HL-60 (cell line): ENCODE measurements around the gene TMEM165.

Source experiments
- DNase-seq, 2 experiments: peaks; one replicate each; pipeline ENCODE4 v3.0.0-alpha.2; 2010 to 2020; ENCODE audit warnings: low read depth in 1 of 2, low spot score in 1 of 2
- H3K27ac ChIP-seq: fragments of 250-450 bp; sonication (Bioruptor Pico); replicated peaks from 2 replicates; pipeline ENCODE4 v1.5.1; 2020; ENCODE audit warnings: mild to moderate bottlenecking, moderate library complexity
- H3K27me3 ChIP-seq: fragments of 250-450 bp; sonication (Bioruptor Pico); 2 replicates; pipeline ENCODE4 v1.5.1; 2021; ENCODE audit warnings: mild to moderate bottlenecking, moderate library complexity; ENCODE audit not compliant: insufficient read depth, poor library complexity, severe bottlenecking
- H3K4me3 ChIP-seq: replicated peaks from 2 replicates; pipeline ENCODE4 v1.5.1; 2011; ENCODE audit warnings: mild to moderate bottlenecking, control low read depth, low read length; ENCODE audit not compliant: insufficient read depth
- GABPA ChIP-seq: IDR thresholded peaks from 2 replicates; pipeline ENCODE4 v1.6.1; 2012; ENCODE audit warnings: low read depth
- POLR2AphosphoS5 ChIP-seq: IDR thresholded peaks from 2 replicates; pipeline ENCODE4 v1.6.1; 2012; ENCODE audit warnings: low read depth
- REST ChIP-seq: IDR thresholded peaks from 2 replicates; pipeline ENCODE4 v1.6.1; 2012; ENCODE audit warnings: low read depth; ENCODE audit not compliant: insufficient replicate concordance
- SPI1 ChIP-seq: IDR thresholded peaks from 2 replicates; pipeline ENCODE4 v1.6.1; 2012; ENCODE audit warnings: low read depth, mild to moderate bottlenecking, borderline replicate concordance
- TF ChIP-seq, protein P1 (sequence below): IDR thresholded peaks from one replicate; pipeline ENCODE4 v1.5.1; 2011; ENCODE audit warnings: low read length, control low read depth, inconsistent platforms; ENCODE audit not compliant: insufficient read depth

TMEM165 gene

DNA sequence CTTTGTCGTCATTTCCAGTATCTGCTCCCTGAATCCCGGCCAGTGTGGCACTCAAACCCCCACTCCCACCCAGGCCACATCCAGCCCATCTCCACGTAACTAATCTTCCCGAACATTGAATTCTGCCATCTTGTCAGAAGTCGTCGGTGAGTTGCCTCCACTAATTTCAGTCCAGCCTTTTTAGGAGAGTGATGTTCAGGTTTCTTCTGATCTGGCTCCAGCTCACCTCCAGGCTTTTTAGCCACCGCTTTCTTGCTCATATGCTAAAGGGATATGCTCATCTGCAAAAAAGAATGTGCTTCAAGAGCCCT lies 1.3 kb downstream of the TMEM165 start:
- H3K4me3 ChIP-seq, result peak overlapping the region; percentile 87
- peak in 1 of 2 experiments; percentile 6 for DNase-seq
- H3K27me3 ChIP-seq, result no peaks in the 10 kb centered on the region
- H3K27ac ChIP-seq, result peak overlapping the region; percentile 73
- TF ChIP-seq REST, result no peak
- no peak for TF ChIP-seq POLR2AphosphoS5
- TF ChIP-seq SPI1, result no peak
- TF ChIP-seq, protein P1, sequence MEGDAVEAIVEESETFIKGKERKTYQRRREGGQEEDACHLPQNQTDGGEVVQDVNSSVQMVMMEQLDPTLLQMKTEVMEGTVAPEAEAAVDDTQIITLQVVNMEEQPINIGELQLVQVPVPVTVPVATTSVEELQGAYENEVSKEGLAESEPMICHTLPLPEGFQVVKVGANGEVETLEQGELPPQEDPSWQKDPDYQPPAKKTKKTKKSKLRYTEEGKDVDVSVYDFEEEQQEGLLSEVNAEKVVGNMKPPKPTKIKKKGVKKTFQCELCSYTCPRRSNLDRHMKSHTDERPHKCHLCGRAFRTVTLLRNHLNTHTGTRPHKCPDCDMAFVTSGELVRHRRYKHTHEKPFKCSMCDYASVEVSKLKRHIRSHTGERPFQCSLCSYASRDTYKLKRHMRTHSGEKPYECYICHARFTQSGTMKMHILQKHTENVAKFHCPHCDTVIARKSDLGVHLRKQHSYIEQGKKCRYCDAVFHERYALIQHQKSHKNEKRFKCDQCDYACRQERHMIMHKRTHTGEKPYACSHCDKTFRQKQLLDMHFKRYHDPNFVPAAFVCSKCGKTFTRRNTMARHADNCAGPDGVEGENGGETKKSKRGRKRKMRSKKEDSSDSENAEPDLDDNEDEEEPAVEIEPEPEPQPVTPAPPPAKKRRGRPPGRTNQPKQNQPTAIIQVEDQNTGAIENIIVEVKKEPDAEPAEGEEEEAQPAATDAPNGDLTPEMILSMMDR, result no peak
- no peak for TF ChIP-seq GABPA

DNA sequence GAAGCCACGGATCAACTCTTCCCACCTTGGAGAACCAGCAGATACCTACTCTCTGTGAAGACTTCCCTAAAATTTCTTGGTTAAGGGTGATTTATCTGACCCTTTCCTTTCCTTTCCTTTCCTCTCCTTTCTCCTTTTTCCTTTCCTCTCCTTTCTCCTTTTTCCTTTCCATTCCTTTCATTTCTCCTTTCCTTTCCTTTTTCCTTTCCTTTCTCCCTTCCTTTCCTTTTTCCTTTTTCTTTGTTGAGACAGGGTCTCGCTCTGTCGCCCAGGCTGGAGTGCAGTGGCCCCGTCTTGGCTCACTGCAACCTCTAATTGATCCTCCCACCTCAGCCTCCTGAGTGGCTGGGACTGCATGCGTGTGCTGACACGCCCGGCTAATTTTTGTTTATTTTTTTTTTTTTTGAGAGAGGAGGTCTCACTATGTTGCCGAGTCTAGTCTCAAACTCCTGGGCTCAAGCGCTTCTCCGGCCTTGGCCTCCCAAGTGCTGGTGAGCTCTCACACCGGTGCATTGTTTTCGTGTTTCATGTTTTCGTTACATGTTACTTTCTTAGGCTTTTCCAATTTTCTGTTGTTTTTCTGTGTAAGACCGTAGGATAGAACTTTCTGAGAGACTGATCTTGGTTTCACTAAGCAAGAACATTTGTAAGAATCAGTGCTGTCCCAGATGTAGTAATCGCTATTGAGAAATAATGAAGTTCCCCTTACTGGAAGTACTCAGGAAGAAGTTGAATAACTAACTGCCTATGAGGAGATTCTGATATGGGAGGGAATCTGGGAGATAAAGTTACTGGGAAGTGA lies 2.0 kb downstream of the TMEM165 start:
- H3K27ac ChIP-seq, result peak overlapping the region; percentile 13; the same call in 1 of the 2 replicates
- no peaks in the 10 kb centered on the region for H3K27me3 ChIP-seq

GRCh38 chr4:55398461-55398860 lies 2.7 kb downstream of the TMEM165 start:
- H3K4me3 ChIP-seq, result peak overlapping the region; percentile 87
- H3K27ac ChIP-seq, result no peak overlapping the region; the same call in 1 of the 2 replicates
- TF ChIP-seq POLR2AphosphoS5, result no peak
- TF ChIP-seq REST, result no peak
- no peak for TF ChIP-seq GABPA
- TF ChIP-seq, protein P1, result no peak
- no peak for TF ChIP-seq SPI1
- H3K27me3 ChIP-seq, result no peaks in the 10 kb centered on the region
- no peak for DNase-seq

More for the DNA sequence above, 2.0 kb downstream of the TMEM165 start:
- peak; percentile 35 to 60 for DNase-seq
- TF ChIP-seq POLR2AphosphoS5 (no peak), SPI1 (peak; percentile 13; the same call in 1 of the 2 replicates)
- TF ChIP-seq, protein P1, result no peak
- H3K4me3 ChIP-seq, result peak overlapping the region; percentile 87
